D721Med (cell line): ENCODE results near the gene MYH11.
A peak's percentile ranks its signal among the peaks of the same experiment; 100 is the strongest.

ENCODE experiments used
- DNase-seq: peaks from one replicate; pipeline ENCODE4 v3.0.0; 2011; ENCODE audit warnings: low spot score; ENCODE audit not compliant: insufficient read length
- FAIRE-seq: peaks from 2 replicates; lab custom pipeline; 2011; peaks lifted over from hg19 to GRCh38; lab: Jason Lieb, UNC
- CTCF ChIP-seq: IDR thresholded peaks from 2 replicates; pipeline ENCODE4 v1.5.1; 2012; ENCODE audit warnings: mild to moderate bottlenecking, control low read depth; ENCODE audit not compliant: insufficient read depth; ENCODE audit errors: missing control alignments

MYH11 gene

GRCh38 chr16:15705064-15705565 lies 151.7 kb downstream of the MYH11 start:
- FAIRE-seq (no peak), DNase-seq (no peak)
- TF ChIP-seq CTCF: no peak

- peak; percentile 64 for DNase-seq
- no peak for FAIRE-seq
- peak; percentile 79 for TF ChIP-seq CTCF
These were observed 152.3 kb downstream of the MYH11 start for GRCh38 chr16:15704545-15704987.

GRCh38 chr16:15703029-15703736 lies 153.6 kb downstream of the MYH11 start:
- FAIRE-seq: no peak
- no peak for TF ChIP-seq CTCF
- no peak for DNase-seq

GRCh38 chr16:15701975-15702970 lies 154.6 kb downstream of the MYH11 start:
- FAIRE-seq: no peak
- no peak for DNase-seq
- TF ChIP-seq CTCF: no peak

- DNase-seq (no peak), FAIRE-seq (no peak)
- no peak for TF ChIP-seq CTCF
These were observed 155.5 kb downstream of the MYH11 start for GRCh38 chr16:15701367-15701766.

- TF ChIP-seq CTCF: no peak
- DNase-seq: no peak
- FAIRE-seq: no peak
These were observed 157.0 kb downstream of the MYH11 start for GRCh38 chr16:15699819-15700218.
